DLD1 (cell line): ENCODE data around the gene MRPL20.
"Not testable (repeated sequence)": the region's sequence is repeated elsewhere in the genome, so short reads cannot be mapped to it uniquely, and the experiment has no call there.

ENCODE experiments used
- in situ Hi-C: cut with HindIII; loops from 2 replicates; pipeline ENCODE4 v1.10.0; 2017; ENCODE audit warnings: low sequenced_read_pairs

MRPL20 gene

DNA sequence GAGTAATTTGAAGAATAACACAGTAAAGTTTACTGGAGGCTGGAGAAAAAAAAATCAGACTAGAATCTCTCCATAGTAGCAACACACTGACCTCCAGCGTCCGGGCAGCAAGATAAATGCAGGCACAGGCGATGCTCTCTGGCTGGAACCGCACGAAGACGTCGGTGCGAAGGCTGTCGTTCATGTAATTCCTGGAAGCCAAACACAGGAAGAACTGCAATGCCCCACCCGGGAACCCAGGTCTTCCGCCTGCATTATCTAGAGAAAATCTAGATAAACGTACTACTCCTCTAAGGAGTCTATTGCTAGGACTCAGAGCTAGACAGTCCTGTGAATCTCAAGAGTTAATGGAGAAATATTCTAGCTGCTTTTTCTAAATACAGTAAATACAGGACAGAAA, 16.4 kb downstream of the MRPL20 start:
- in situ Hi-C loops, result no loop called here

DNA sequence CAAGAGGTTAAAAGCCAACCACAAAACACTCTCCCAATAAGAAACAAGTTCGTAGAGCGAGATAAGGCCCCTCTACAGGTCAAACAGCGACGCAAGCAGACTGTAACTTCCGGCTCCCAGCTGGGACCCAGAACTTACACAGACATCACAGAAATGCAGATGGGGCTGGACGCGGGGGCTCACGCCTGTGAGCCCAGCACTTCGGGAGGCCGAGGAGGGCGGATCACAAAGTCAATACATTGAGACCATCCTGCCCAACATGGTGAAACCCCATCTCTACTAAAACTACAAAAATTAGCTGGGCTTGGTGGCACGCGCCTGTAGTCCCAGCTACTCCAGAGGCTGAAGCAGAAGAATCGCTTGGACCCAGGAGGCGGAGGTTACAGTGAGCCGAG, 19.0 kb downstream of the MRPL20 start:
- in situ Hi-C loops, result no loop called here

DNA sequence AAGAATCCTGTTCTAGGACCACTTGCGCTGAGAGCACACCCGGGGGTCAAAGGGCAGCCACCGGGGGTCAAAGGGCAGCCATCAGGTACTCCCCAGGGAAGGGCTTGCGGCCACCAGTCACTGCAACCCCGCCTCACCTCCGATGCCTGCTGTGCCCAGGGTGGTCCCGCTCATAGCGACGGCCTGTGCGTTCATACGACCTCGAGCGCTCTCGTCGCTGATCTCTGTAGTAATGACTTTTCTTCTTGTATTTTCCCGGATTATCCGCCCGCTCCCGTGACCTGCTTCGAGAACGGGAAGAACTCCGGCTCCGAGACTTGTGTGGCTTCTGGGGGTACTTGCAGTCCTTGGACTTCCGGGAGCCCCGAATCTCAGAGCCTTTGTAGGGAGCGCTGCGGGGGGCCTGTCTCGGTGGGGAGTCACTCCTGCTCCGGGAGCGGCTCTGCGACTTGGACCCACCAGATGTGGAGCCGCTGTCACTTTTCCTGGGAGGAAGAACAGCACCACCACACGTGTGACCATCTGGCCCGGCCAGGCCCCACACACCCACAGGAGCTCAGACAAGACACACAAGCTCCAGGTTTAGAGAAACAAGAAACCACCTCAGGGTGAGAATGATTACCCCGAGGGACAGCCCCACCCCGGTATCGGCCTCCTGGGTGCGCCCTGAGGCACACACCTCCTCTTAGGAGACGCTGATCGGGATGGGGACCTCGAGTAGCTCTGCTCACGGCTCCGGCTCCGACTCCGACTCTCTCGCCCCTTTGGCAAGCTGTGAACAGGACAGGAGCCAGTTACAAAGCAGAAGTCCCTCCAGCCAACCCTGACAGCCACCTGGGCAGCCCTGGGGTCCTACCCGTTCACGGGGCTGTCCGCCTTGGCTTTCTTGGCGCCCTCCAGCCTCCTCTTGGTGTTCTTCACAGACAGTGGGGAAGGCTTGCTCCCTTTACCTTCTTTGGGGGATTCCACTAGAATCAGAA, 19.7 kb downstream of the MRPL20 start:
- in situ Hi-C loops, result no loop called here

DNA sequence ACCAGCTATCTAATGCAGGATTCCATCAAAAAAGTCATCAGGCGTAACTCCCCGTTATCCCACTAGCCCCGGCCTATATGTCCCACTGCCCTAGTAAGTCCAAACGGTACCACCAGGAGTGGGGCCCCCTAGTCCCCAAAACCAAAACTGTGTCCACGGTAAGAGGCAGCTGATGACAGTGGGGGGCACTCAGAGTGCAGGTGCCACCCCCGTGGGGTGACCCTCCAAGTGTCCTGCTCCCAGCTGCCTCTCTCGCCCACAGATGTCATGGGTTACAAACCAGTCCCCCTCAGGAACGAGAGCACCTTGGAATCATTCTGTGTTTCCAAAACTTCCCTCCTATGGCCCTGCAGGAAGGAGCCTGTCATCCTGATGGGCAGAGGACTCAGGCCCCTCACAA, 21.2 kb downstream of the MRPL20 start:
- in situ Hi-C loops, result no loop called here

DNA sequence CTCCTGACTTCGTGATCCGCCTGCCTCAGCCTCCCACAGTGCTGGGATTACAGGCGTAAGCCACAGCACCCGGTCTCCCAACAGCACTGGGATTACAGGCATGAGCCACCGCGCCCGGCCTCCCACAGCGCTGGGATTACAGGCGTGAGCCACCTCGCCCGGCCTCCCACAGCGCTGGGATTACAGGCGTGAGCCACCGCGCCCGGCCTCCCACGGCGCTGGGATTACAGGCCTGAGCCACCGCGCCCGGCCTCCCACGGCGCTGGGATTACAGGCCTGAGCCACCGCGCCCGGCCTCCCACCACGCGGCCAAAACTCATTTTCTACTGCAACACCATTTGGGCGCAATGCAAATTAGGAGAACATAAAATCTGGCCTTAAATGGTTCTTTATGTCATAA, 21.8 kb downstream of the MRPL20 start:
- in situ Hi-C loops, result not testable (repeated sequence)

DNA sequence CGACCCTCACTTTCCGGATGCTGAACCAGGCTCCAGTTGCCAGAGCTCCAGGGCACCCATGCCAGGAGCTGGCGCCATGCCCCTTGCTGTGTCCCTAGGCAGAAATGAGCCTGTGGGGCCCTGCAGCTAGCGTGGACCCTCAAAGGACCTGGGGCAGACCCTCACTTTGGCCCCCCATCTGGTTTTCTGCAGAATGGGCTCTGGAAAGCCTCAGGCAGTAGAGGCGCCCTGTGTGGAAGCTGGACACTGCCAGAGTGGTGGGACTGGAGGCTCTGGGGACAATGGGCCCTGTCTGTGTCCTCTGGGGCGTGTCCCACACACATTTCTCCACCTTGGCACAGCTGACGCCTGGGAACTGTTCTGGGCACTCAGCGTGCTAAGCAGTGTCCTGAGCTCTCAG, 25.8 kb downstream of the MRPL20 start:
- in situ Hi-C loops, result no loop called here

DNA sequence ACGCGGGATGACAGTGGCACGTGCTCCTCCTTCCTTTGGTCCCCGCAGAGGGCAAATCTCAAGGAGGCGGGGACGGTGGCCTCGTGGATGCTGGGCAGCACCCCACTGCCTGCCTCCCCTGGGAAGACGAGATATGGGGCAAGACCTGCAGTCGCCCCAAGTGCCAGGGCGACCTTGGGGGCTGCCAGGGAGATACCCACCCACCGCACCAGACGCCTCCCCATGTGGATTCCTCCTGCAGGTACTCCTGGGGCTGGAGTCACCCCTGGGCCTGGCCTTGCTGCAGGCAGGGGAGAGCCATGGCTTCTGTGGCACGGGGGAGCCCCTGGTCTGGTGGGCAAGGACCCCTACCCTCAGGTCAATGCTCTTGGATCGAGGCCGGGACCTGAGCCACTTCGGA, 26.2 kb downstream of the MRPL20 start:
- in situ Hi-C loops, result no loop called here

DNA sequence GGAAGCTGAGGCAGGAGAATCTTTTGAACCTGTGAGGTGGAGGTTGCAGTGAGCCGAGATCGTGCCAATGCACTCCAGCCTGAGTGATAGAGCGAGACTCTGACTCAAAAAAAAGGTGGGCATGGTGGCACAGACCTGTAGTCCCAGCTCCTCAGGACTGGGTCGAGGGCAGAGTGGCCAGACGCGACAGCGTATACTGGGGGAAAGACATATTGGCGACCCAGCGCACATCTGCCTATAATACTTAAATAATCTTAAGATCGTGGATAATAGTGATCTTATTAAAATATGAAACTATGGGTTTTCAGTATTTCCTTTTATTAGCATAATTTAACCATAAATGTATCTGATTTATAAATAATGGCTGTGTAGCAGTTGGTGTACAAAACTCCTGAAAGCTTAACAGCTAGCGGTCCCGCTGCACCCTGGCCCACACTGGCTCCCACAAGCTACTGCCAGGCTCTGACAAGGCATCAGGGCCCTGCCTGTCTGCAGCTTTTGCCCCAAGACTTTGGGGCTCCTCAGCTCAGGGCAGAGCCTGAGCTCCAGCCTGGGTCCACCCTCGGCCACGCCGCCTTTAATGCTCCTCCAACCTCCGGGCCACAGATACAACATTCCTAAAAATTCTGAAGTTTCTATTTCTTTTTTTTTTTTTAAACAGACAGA, 29.4 kb downstream of the MRPL20 start:
- in situ Hi-C loops, result no loop called here

DNA sequence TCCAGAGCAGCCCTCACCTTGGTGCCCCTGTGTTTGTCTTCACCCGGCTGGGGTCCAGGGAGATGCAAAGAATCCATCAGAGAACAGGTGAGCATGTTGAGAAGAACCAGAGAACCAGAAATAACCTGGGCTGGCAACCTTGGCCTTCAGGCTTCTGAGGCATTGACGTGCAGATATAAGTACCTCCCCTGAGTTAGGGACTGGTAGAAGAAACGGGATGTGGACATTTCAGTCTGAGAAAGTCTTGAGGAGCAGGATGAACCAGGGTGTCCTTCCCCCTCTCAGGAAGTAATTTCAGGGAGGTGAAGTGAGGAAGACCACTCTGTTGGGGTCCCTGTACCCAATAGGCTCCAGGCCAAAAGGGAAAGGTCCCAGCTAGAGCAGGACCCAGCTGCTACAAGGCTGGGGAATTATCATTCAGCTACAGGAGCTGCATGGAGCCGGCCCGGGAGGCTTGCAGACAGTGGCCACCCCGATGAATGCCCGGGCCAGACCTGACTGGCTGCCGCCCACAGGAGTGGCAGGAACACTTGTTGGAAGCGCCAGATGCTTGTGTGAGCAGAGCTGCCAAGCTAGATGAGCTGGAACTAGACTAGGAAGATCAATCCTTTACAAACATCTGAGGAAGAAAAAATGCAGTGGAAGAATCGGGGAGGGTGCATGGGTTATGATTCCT, 30.4 kb downstream of the MRPL20 start:
- in situ Hi-C loops, result no loop called here

DNA sequence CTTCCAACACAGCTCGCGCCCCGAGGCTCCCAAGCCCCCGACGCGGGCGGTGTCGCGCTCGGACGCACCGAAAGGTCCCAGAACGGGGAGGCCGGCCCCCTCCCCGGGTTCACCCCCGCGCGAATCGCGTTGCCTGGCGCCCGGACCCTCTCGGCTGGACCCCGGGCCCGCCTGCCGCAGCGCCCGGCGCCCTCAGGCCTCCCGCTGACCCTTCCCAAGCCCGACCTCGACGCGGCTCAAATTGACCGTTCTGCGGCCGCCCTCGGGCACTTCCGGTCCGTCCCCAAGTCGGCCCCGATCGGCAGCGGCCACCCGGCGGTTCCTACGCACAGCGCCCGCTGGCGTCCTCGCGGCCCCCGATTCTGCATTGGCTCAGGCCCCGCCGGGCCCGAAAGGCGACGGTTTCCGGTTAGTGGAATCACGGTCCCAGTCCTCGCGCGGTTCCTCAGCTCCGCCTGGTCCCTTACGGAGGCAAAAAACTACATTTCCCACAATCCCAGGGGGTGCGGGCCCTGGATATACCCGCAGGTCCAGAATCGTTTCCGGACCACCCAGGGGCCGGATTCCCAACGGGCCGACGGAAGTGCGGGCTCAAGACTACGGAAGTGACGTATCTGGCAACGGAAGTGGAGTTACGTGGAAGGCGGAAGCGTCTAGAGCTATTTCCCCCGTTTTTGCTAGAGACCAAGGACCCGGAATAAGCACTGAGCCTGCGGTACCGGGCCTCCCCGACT, 32.0 kb downstream of the MRPL20 start, which contains the start of gene AURKAIP1:
Gene AURKAIP1, minus strand, starts transcription at position 279 of the 734 bp plus-strand sequence. CDS start 451 bp downstream, outside the sequence.
- in situ Hi-C loops, result no loop called here

DNA sequence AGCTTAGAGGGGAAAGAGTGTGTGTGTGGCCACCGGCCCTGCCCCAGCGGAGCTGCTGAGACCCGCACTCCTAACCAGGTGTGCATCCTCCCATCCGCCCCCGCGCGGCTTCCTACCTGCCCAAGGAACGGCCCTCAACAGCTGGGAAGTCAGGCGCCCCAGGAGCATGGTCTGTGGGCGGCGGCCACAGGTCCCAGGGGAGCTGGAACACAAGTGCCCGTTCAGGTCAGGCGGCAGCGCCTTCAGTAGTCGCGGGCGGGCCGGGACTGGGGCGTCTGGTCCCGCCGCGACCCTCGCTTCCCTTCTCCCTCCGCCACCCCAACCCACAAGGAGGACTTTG, 32.5 kb downstream of the MRPL20 start:
- in situ Hi-C loops, result no loop called here

DNA sequence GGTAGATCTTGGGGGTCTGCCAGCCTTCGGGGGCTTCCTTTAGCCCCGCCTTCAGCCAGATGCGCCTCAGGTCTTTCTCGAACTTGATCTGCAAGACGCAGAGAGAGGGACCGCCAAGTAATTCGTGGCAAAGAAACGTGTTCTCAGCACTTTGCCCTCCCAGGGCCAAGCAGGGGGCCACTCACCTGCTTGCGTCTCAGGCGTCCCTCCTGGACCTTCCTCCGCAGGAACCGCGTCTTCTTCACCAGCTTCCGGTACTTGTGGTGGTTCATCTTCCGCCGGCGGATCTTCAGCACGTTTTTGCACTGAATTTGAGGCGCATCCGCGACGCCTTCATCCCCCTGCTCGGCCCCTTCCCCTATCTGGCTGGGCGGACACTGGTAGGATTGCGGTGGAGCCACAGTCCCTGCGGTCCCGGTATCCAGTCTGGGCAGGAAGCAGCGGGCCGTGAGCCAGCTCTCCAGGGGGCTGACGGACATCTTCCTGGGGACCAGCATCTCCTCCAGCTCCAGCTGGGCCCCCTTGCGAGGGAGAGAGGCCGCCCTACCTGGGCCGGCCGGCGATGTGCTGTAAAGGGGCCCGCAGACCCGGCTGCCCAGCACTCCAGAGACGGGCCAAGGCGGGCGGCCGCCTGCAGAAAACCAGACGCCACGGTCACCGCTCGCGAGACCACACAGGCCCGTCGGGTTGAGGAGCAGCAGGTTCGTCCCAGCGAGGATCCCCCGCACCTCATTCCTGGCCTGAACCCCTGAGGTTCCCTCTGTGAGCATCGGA, 33.1 kb downstream of the MRPL20 start:
- in situ Hi-C loops, result no loop called here

DNA sequence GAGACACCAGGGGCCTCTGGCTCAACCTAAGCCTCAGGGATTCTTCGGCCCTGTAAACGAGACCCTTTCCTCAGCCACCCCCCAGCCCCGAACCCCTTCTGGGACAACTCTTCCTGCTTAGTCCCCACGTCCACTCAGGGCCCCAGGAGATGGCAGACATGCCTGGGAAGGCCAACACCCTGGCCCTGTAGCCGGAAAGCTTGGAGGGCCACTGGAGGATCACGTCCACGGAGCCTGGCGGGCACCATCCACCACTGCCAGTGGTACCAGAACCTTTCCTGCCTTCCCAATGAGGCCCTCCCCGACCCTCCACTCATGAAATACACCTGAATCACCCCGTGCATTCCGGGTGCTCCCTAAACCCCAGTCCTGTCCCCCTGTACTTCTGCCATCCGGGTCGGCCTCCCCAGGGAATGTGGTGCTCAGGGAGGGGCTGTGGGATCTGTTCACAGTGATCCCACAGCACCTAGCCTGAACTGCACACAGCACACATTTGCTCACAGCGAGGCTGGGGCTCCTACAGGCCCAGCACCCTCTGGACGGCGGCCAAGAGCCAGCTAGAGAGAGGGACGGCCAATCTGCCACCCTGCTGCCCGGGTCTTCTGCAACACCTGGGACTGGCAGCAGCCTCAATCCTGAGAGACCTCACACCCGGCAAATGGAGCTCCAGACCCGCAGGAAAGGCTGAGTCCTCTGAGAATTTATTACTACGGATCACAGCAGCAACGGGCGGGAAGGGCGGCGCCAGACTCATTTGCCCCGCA, 33.9 kb downstream of the MRPL20 start:
- in situ Hi-C loops, result no loop called here

DNA sequence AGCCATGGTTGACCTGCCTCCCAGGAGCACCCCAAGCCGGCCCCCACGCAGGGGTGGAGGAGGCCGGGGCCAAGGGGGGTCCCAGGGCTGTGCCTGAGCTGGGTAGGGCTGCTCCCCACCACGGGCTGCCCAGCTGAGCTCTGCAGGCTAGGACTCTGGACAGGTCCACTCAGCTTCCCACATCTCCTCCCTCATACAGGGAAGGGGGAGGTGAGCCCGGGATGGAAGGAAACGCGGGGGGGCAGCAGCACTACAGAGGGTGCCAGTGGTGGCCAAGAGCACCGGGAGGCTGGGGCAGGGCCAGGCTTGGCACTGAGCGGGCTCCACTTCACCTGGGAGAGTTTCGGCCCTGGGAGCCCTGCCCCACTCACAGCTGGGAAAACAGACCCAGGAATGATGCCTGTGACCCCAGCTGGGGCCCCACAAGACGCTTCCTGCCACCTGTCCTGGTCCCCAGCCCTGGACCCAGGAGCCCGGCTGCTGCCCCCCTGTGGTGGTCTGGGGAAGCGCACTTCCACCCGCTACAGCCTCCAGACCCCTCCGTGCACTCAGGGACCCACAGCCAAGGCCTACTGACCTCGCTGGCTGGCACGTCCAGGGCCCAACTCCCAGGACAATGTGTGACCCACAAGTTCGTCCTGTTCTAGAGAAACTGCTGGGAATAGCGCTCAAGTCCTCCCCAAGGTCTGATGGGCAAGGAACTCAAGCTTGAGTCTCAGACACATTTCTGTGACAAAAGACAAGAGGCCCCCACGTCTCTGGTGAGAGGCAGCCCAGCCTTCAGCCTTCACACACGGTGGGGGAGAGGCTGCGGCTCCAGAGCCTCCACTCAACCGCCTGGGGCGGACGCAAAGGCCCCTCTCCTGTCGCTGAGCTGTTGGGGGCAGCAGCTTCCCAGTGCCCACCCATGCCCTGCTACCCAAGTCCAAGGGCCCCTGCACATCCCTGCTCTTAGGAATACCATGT, 35.1 kb downstream of the MRPL20 start:
- in situ Hi-C loops, result no loop called here

DNA sequence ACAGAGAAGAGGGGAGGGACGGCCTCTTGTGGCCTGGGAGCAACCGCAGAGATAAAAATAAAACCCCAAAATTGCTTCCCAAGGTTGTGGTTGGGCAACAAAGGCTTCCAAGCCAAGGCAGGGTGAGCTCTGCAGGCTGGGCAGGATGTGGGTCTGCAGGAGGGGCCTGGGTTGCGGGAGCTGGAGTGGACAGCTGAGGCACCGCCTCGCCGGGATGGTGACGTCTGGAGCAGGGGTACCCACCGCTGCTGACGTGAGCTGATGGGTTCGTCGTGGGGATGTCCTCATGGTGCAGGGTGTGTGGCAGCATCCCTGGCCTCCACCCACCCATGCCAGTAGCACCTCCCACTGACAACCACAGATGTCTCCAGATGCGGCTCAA, 35.7 kb downstream of the MRPL20 start:
- in situ Hi-C loops, result no loop called here

DNA sequence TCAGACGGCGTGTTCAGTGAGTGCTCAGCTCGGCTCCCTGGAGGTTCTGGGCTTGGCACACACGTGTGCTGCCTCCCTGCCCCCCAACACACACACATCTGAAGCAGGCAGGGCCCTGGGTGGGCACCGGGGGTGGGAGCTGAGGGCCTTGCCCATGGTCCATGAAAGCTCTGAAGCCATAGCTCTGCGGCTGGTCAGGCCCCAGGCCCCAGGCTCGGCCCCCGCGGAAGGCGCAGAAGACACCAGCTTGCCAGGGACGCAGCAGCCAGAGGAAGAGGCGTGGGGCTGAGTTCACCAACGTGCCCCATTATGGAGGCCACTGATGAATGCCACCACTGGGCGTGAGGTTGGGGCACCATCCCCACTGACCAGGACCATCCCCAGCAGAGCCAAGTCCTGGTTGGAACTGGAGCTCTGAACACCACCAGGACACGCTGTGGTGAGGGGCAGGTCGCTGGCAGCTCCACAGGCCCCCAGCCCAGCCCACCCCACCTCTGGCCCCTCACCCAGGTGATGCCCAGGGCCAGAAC, 36.3 kb downstream of the MRPL20 start:
- in situ Hi-C loops, result no loop called here

DNA sequence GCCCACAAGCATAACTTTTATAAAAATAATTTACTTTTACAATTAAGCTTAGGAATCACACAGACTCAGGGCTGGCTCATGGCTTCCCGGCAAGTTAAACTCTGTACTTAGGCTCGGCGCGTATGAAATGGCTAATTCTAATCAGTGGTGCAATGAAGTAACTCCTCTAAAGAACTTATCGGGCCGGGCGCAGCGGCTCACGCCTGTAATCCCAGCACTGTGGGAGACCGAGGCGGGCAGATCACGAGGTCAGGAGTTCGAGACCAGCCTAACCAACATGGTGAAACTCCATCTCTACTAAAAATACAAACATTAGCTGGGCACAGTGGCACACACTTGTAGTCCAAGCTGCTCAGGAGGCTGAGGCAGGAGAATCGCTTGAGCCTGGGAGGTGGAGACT, 37.0 kb downstream of the MRPL20 start:
- in situ Hi-C loops, result not testable (repeated sequence)

DNA sequence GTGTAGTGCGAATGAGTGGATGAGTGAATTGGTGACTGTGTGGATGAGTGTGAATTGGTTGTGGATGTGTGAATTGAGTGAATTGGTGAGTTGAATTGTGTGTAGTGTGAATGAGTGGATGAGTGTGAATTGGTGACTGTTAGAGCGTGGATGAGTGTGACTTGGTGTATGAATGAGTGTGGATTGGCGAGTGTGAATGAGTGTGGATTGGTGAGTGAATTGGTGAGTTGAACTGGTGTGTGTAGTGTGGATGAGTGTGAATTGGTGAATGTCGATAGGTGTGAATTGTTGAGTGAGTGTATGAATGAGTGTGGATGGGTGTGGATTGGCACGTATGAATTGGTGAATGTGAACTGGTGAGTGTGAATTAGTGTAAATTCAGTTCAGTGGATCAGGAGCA, 39.8 kb downstream of the MRPL20 start:
- in situ Hi-C loops, result no loop called here
